Measurements from ENCODE around the gene LGALS9.

LGALS9 gene

DNA sequence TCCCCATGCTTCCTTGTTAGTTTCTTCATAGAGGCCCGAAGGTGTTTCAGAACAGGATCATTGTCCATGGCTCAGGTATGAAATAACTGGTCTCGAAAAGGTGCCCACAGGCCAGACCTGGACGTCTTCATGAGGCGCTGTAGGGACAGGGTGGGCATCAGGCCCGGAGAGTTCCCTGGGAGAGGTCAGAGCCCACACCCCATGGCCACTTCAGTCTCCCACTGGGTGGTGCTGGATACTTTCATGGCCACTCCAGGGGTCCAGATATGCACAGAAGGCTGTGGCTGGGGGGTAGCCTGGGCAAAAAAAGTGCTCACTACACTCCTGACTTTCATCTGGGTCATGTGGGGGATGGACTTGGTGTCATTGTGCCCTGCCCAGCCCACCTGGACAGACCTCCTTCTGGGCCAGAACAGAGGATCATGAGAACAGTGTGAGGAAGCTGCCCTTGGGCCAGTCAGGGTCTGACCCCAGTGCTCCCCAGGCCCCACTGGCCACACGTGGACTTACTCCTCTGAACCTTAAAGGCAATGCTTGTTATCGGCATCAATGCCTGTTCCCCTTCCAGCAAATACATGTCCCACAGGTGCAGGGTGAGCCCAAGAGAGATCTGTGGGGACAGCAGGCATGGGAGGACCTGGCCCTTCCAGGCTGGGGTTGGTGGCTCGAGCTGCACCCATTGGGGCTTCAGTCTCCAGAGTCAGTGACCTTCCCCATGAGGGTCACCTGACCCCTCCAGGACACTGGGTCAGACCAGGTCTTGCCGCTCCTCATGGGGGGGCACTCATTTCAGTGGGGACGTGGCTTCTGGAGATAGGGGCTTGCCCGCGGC is 36.9 kb downstream of the LGALS9 start:
- Histone ChIP-seq H3K79me2 (ENCODE audit: low read length) (no peaks in the 10 kb centered on the region), H3K36me3 (replicated peaks; ENCODE audit: low read depth, low read length) (no peaks in the 10 kb centered on the region), H3K4me2 (ENCODE audit: low read length) (no peak overlapping the region), H3K27ac (ENCODE audit: low read length) (no peak overlapping the region), H3K4me1 (ENCODE audit: low read length) (no peaks in the 10 kb centered on the region), H3K9ac (ENCODE audit: low read length) (no peak overlapping the region), H3K4me3 (ENCODE audit: low read length) (no peak overlapping the region), H4K20me1 (ENCODE audit: insufficient read depth, low read length) (no peaks in the 10 kb centered on the region), H3K27me3 (ENCODE audit: low read depth, low read length) (no peaks in the 10 kb centered on the region), H3K9me3 (ENCODE audit: insufficient read depth, low read length) (no peaks in the 10 kb centered on the region), H2AFZ (ENCODE audit: low read depth, low read length) (no peak overlapping the region)
- TF ChIP-seq EZH2phosphoT487 (IDR thresholded peaks at IDR 0.05; ENCODE audit: low read depth) = no peak
- TF ChIP-seq, protein P1, sequence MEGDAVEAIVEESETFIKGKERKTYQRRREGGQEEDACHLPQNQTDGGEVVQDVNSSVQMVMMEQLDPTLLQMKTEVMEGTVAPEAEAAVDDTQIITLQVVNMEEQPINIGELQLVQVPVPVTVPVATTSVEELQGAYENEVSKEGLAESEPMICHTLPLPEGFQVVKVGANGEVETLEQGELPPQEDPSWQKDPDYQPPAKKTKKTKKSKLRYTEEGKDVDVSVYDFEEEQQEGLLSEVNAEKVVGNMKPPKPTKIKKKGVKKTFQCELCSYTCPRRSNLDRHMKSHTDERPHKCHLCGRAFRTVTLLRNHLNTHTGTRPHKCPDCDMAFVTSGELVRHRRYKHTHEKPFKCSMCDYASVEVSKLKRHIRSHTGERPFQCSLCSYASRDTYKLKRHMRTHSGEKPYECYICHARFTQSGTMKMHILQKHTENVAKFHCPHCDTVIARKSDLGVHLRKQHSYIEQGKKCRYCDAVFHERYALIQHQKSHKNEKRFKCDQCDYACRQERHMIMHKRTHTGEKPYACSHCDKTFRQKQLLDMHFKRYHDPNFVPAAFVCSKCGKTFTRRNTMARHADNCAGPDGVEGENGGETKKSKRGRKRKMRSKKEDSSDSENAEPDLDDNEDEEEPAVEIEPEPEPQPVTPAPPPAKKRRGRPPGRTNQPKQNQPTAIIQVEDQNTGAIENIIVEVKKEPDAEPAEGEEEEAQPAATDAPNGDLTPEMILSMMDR (IDR thresholded peaks at IDR 0.05; ENCODE audit: low read depth, low read length) = no peak

DNA sequence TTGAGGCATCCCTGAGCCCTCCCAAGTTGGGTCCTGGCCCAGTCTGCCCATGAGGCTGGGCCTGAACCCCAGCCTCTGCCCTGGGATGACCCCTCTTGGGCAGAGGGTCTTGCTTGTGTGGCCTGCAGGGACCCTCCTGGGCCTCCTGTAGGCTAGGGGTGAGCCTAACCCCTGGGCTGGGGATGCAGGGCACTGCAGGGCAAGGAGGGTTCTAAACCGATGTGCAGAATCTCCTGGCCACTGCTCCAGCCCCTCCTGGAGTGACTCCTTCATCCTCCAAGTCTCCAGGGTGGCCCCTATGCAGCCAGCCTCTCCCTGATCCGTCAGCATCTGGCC is 37.5 kb downstream of the LGALS9 start:
- no peaks in the 10 kb centered on the region for H4K20me1 ChIP-seq (ENCODE audit: insufficient read depth, low read length)
- no peak overlapping the region for H3K9ac ChIP-seq (ENCODE audit: low read length)
- no peaks in the 10 kb centered on the region for H3K36me3 ChIP-seq (replicated peaks; ENCODE audit: low read depth, low read length)
- no peaks in the 10 kb centered on the region for H3K27me3 ChIP-seq (ENCODE audit: low read depth, low read length)
- no peak overlapping the region for H3K4me2 ChIP-seq (ENCODE audit: low read length)
- no peaks in the 10 kb centered on the region for H3K4me1 ChIP-seq (ENCODE audit: low read length)
- H3K79me2 ChIP-seq (ENCODE audit: low read length) = no peaks in the 10 kb centered on the region
- TF ChIP-seq EZH2phosphoT487 (IDR thresholded peaks at IDR 0.05; ENCODE audit: low read depth) = no peak
- H2AFZ ChIP-seq (ENCODE audit: low read depth, low read length) = no peak overlapping the region
- no peak overlapping the region for H3K4me3 ChIP-seq (ENCODE audit: low read length)
- no peaks in the 10 kb centered on the region for H3K9me3 ChIP-seq (ENCODE audit: insufficient read depth, low read length)
- H3K27ac ChIP-seq (ENCODE audit: low read length) = no peak overlapping the region

DNA sequence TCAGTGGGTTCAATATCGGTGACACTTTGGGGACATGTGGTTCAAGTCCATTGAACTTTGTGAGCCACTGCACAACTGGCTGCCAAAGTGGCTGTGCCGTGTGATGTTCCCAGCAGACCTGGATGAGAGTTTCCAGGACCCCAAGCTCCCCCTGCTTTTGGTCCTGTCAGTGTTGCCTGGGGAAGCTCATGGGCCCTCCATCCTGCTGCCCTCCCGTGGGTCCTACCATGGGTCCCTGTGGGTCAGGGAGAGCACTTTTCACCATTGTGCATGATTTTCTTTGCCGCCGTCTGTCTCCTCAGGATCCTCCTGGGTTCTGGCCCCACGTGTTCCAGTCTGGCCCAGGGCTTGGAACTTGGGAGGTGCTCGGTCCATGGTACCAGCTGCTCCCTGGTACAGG is 38.1 kb downstream of the LGALS9 start:
- Histone ChIP-seq H3K4me1 (ENCODE audit: low read length) (no peaks in the 10 kb centered on the region), H4K20me1 (ENCODE audit: insufficient read depth, low read length) (no peaks in the 10 kb centered on the region), H3K9ac (ENCODE audit: low read length) (no peak overlapping the region), H3K27me3 (ENCODE audit: low read depth, low read length) (no peaks in the 10 kb centered on the region), H3K9me3 (ENCODE audit: insufficient read depth, low read length) (no peaks in the 10 kb centered on the region), H3K4me3 (ENCODE audit: low read length) (no peak overlapping the region), H3K79me2 (ENCODE audit: low read length) (no peaks in the 10 kb centered on the region), H3K27ac (ENCODE audit: low read length) (no peak overlapping the region), H2AFZ (ENCODE audit: low read depth, low read length) (no peak overlapping the region), H3K36me3 (replicated peaks; ENCODE audit: low read depth, low read length) (no peaks in the 10 kb centered on the region), H3K4me2 (ENCODE audit: low read length) (no peak overlapping the region)
- TF ChIP-seq, protein P1 (IDR thresholded peaks at IDR 0.05; ENCODE audit: low read depth, low read length) = no peak
- no peak for TF ChIP-seq EZH2phosphoT487 (IDR thresholded peaks at IDR 0.05; ENCODE audit: low read depth)

DNA sequence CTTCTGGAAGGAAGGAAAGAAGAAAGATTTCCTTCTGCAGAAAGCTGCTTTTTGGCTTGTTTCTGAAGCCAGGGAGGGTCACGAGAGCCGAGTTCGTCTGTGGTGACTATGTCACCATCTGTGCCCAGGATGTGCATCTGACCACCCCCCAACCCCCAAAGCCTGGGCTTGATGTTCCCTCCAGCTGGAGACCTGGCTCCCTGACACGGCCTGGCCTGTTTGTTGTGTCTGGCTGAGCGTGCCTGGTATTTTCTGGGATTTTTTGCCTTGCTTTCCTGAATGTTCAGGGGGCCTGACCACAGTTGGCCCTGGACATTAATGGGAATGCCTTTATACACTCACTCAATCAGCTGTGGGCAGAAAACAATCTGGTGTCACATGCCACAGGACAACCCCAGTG is 38.9 kb downstream of the LGALS9 start:
- no peaks in the 10 kb centered on the region for H3K27me3 ChIP-seq (ENCODE audit: low read depth, low read length)

More for the DNA sequence above, 38.9 kb downstream of the LGALS9 start:
- no peaks in the 10 kb centered on the region for H3K36me3 ChIP-seq (replicated peaks; ENCODE audit: low read depth, low read length)
- H3K4me2 ChIP-seq (ENCODE audit: low read length) = no peak overlapping the region
- no peak overlapping the region for H3K27ac ChIP-seq (ENCODE audit: low read length)
- no peak overlapping the region for H3K4me3 ChIP-seq (ENCODE audit: low read length)
- no peak for TF ChIP-seq EZH2phosphoT487 (IDR thresholded peaks at IDR 0.05; ENCODE audit: low read depth)
- TF ChIP-seq, protein P1 (IDR thresholded peaks at IDR 0.05; ENCODE audit: low read depth, low read length) = no peak
- no peaks in the 10 kb centered on the region for H3K4me1 ChIP-seq (ENCODE audit: low read length)
- no peak overlapping the region for H2AFZ ChIP-seq (ENCODE audit: low read depth, low read length)
- H4K20me1 ChIP-seq (ENCODE audit: insufficient read depth, low read length) = no peaks in the 10 kb centered on the region
- H3K9ac ChIP-seq (ENCODE audit: low read length) = no peak overlapping the region
- H3K79me2 ChIP-seq (ENCODE audit: low read length) = no peaks in the 10 kb centered on the region
- H3K9me3 ChIP-seq (ENCODE audit: insufficient read depth, low read length) = no peaks in the 10 kb centered on the region
